HUES64 (cell line): ENCODE results near the gene COL5A2.

Source experiments
- H3K27ac ChIP-seq: 2 replicates; pipeline ENCODE4 v1.7.0; 2013; ENCODE audit warnings: low read depth, low read length, inconsistent platforms
- H3K27me3 ChIP-seq: 2 replicates; pipeline ENCODE4 v1.6.1; 2013; ENCODE audit warnings: mild to moderate bottlenecking, low read length; ENCODE audit not compliant: insufficient read depth
- H3K36me3 ChIP-seq: 2 replicates; pipeline ENCODE4 v1.6.1; 2013; ENCODE audit warnings: mild to moderate bottlenecking, low read length; ENCODE audit not compliant: insufficient read depth
- H3K4me1 ChIP-seq: 2 replicates; pipeline ENCODE4 v1.6.1; 2013; ENCODE audit warnings: mild to moderate bottlenecking, low read length, moderate library complexity; ENCODE audit not compliant: insufficient read depth
- H3K4me3 ChIP-seq: 2 replicates; pipeline ENCODE4 v1.5.1; 2013; ENCODE audit warnings: mild to moderate bottlenecking, low read length, moderate library complexity
- H3K9ac ChIP-seq: 2 replicates; pipeline ENCODE4 v1.6.1; 2013; ENCODE audit warnings: mild to moderate bottlenecking, low read depth, low read length
- H3K9me3 ChIP-seq: 2 replicates; pipeline ENCODE4 v1.6.1; 2013; ENCODE audit warnings: low read depth, low read length; ENCODE audit not compliant: insufficient read depth
- WGBS: fragments of 150-250, 120-280 bp; methylation state at CpG from one replicate; pipeline ENCODE4 v1.1.7; 2013; ENCODE audit warnings: missing lambda C conversion rate; 5-methylcytosine and 5-hydroxymethylcytosine counted together

COL5A2 gene

DNA sequence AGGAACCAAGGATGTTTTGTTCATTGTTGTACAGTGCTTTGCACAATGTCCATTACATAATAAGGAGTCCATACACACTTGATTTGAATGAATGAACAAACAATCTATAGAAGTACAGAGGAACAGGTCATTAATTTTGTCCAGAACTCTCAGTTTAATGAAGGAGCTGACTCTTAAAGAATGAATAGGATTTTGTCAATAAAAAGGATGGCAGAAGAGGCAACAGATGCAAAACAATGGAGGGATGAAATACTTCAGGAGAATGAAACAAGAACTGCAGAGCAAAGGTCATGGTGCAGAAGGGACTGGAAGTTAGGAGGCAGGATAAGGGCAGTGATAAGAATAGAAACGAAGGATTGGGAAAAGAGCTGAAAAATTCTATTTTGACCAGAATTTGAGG is 28.7 kb upstream of the COL5A2 start:
- H3K27me3 ChIP-seq: no peaks in the 10 kb centered on the region
- no peaks in the 10 kb centered on the region for H3K9me3 ChIP-seq
- H3K36me3 ChIP-seq: no peaks in the 10 kb centered on the region
- H3K4me3 ChIP-seq: no peak overlapping the region
- WGBS: 84% methylated on average over 1 of the region's 1 CpG
- no peak overlapping the region for H3K9ac ChIP-seq
- peaks cover 37% of the 10 kb centered on the region for H3K4me1 ChIP-seq
- H3K27ac ChIP-seq: no peak overlapping the region

DNA sequence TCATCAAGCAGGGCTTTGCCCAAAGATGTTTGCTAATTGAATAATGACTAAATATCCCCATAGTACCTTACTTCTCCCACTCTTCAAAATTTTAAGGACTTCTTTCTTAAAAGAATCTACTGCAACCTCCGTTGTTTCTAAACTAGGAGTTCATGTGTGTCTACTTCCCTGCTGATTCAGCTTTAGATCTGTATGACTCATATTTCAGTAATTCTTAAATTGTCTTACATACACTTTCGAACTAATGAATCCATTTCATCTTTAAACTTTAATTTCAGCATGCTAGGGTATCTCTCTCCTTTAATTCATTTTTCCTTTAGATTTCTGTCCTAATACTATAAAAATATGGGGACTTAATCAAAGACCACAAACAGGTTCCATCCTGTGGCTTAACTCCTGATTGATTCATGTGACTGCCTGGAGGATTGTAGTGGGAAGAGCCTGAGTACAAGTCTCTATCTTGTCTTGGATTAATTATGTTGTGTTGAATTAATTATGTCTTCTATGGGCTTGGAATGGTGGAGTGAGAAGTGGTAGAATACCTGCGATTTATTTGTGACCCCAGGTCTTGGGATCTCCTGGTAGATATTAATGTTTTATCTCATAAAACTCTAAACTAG is 24.9 kb upstream of the COL5A2 start:
- Histone ChIP-seq H3K36me3 (no peaks in the 10 kb centered on the region), H3K9me3 (no peaks in the 10 kb centered on the region), H3K9ac (no peak overlapping the region), H3K4me1 (peaks cover 16% of the 10 kb centered on the region), H3K27me3 (no peaks in the 10 kb centered on the region), H3K4me3 (no peak overlapping the region), H3K27ac (no peak overlapping the region)
- 84% methylated on average over 3 of the region's 3 CpGs for WGBS

DNA sequence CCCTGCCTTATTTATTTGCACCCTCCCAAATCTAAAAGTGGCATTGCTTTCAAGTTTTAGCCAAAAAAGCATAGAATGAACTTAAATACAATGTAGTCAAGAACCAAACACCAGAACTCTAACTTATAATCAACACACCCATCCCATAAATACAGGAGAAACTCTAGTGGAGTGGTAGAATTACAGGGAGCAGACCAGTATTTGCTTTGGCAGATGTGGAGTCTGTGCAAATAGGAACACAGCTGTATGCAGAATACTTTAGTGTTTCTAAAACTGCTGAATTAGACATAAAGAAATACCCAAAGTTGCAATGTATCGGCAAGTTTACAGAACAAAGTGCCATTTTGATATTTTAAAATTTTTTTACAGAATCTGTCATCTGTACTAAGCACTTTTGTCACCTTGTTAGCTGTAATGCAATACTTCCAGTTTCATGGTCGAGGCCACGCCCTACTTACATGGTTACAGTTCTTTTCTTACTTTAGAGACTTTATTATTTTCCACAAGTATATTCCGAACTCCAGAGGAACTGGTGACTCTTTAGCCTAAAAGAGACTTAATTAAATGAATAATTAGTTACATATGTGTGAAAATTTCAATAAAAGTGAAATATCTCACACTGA is 23.7 kb upstream of the COL5A2 start:
- 94% methylated on average over 4 of the region's 4 CpGs for WGBS
- H3K9ac ChIP-seq: no peak overlapping the region
- H3K36me3 ChIP-seq: no peaks in the 10 kb centered on the region
- no peak overlapping the region for H3K4me3 ChIP-seq
- no peaks in the 10 kb centered on the region for H3K27me3 ChIP-seq
- peaks cover 5% of the 10 kb centered on the region; the same call in 1 of the 2 replicates for H3K4me1 ChIP-seq
- no peak overlapping the region for H3K27ac ChIP-seq
- H3K9me3 ChIP-seq: no peaks in the 10 kb centered on the region

DNA sequence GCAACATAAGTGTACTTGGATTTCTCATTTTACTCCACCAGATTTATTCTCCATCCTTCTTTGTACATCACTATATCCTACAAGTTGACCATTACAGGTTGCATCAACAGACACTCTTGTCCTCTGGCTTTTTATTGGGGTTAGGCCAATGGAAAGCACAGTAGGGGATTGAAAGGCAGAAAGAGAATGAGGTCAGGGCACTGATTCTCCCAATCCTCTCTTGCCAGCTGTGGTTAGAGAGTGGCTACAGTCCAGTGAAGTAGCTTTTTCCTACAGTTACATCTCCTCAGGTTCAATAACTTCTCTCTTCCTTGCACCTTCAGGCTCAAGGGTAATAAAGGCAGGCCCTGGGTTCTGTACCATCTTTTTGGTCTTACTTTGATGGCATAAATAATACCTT is 20.2 kb upstream of the COL5A2 start:
- Histone ChIP-seq H3K4me3 (no peak overlapping the region), H3K27me3 (no peaks in the 10 kb centered on the region), H3K4me1 (peaks cover 3% of the 10 kb centered on the region; the same call in 1 of the 2 replicates), H3K9me3 (no peaks in the 10 kb centered on the region), H3K27ac (no peak overlapping the region), H3K36me3 (no peaks in the 10 kb centered on the region), H3K9ac (no peak overlapping the region)

DNA sequence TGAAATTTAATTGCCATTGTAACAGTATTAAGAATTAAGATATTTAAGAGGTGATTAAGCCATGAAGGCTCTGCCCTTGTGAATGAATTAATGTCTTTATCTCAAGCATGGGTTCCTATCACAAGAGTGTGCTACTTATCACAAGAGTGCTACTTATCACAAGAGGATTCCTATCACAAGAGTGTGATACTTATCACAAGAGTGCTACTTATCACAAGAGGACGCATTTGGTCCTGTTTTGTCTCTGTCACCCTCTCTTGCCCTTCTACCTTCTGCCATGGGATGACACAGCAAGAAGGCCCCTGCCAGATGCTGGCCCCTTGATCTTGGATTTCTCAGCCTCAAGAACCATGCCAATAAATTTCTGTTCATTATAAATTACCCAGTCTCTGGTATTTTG is 13.2 kb upstream of the COL5A2 start:
- no peaks in the 10 kb centered on the region for H3K36me3 ChIP-seq
- no peaks in the 10 kb centered on the region for H3K4me1 ChIP-seq
- H3K9me3 ChIP-seq: no peaks in the 10 kb centered on the region
- no peaks in the 10 kb centered on the region for H3K27me3 ChIP-seq
- H3K27ac ChIP-seq: no peak overlapping the region
- H3K4me3 ChIP-seq: no peak overlapping the region
- H3K9ac ChIP-seq: no peak overlapping the region
- WGBS: 86% methylated on average over 1 of the region's 1 CpG

DNA sequence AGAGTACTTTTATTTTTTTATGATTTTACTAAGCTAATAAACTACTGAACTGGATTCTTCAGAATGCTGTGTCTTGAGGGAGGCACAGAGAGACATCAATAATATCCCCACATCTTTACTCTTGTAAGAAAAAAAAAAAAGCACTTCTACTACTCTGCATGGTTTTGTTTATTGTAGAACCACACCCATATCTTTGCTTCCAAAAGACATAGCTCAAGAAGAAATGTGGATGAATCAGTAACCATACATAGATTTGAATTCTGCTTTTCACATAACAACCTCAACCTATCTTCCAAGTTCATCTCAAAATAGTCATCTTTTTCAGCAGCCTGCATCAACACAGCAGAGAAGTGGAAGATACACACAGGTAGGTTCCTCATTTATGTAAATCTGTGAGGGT is 12.2 kb upstream of the COL5A2 start:
- H3K4me3 ChIP-seq: no peak overlapping the region
- no peaks in the 10 kb centered on the region for H3K4me1 ChIP-seq
- no peak overlapping the region for H3K9ac ChIP-seq
- no peak overlapping the region for H3K27ac ChIP-seq
- no peaks in the 10 kb centered on the region for H3K27me3 ChIP-seq
- no peaks in the 10 kb centered on the region for H3K36me3 ChIP-seq
- H3K9me3 ChIP-seq: no peaks in the 10 kb centered on the region

DNA sequence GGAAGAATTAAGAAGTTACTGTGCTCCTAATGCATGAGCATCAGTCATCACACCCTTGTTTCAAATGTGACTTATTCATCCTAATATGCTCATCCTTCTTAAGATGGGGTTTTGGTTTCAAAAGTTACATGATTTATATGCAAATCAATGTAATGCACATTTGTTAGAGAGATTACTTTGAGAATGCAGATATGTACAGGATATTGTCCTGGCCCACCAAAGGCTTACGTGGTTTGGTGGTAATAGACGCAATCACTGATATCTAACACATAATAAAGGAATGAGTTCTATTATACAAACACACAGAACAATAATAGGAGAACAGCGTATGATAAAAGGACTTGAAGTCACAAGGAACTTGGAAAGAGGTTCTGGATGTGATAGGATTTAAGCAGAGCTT is 11.1 kb upstream of the COL5A2 start:
- Histone ChIP-seq H3K36me3 (no peaks in the 10 kb centered on the region), H3K9ac (no peak overlapping the region), H3K4me1 (no peaks in the 10 kb centered on the region), H3K27ac (no peak overlapping the region), H3K27me3 (no peaks in the 10 kb centered on the region), H3K4me3 (no peak overlapping the region), H3K9me3 (no peaks in the 10 kb centered on the region)
- WGBS: no CpG with 5 or more reads among the region's 3 CpGs

DNA sequence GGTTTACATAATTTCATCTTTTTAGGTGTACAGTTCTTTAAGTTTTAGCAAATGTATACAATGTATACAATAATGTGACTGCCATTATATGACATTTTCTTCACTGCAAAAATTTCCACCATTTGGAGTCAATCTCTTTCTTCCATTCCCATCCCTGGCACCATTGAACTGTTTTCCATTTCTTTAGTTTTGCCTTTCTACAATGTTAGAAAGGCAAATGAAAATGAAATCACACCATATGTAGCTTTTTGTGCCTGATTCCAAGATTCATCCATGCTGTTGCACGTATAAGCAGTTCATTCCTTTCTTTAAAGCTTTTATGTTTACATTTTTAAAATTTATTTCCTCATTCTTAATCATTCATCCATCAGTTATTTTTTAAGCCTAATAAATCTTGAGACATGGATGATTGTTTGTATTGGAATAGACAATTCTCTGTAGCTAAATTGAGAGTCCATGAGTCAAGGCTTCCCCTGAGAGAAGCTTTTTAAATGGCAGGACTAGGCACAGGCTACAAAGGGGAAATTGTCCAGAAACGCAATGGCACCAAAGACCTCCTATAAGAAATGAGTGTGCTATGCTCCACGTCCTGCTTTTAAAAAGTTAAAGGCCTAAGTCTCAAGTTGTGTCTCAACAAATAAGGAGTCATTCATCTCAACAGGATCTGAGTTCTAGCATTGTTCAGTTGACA is 8.7 kb upstream of the COL5A2 start:
- H3K27ac ChIP-seq: no peak overlapping the region
- H3K9ac ChIP-seq: no peak overlapping the region
- no peaks in the 10 kb centered on the region for H3K4me1 ChIP-seq
- no peak overlapping the region for H3K4me3 ChIP-seq
- WGBS: 90% methylated on average over 3 of the region's 3 CpGs
- H3K27me3 ChIP-seq: no peaks in the 10 kb centered on the region
- H3K9me3 ChIP-seq: no peaks in the 10 kb centered on the region
- no peaks in the 10 kb centered on the region for H3K36me3 ChIP-seq

DNA sequence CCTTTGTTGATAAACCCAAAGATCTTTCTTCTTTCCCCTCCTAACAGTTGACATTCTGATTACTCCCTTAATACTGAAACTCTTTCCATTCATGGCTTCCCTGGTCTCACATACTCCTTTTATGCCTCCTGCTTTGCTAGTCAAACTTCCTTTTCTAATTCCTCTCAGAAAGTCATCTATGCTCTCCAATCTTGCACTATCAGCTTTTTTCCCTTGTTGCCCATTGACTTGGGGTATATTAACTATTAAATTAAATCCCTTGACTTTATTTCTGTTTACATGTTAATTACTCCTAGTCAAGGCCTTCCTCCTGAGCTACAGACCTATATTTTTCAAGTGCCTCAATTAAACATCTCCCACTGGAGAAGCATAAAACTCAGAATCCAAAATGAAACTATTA is 3.6 kb upstream of the COL5A2 start:
- Histone ChIP-seq H3K27ac (no peak overlapping the region), H3K4me1 (peaks cover 20% of the 10 kb centered on the region), H3K9me3 (no peaks in the 10 kb centered on the region), H3K27me3 (no peaks in the 10 kb centered on the region), H3K9ac (no peak overlapping the region), H3K36me3 (no peaks in the 10 kb centered on the region), H3K4me3 (no peak overlapping the region)

DNA sequence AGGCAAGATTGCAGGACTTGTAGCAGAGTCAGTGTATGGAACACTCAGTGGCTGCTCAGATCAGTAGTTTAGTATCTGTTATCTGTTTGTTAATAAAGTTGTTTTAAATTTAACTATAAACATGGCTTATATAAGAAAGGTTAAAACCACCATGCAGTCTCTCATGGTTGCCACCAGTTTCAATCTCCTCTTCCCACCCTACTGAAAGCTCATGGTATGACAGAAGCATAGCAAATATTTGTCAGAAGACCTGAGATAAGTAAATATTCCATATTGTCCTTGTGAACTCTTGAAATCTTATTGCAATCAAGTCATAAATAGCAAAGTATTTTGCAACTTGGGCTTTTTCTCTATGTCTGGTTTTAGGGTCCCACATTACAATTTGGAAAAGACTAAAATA is 2.1 kb upstream of the COL5A2 start:
- no peak overlapping the region for H3K27ac ChIP-seq
- no peaks in the 10 kb centered on the region for H3K27me3 ChIP-seq
- no peak overlapping the region for H3K4me3 ChIP-seq
- H3K4me1 ChIP-seq: peaks cover 30% of the 10 kb centered on the region
- H3K9me3 ChIP-seq: no peaks in the 10 kb centered on the region
- H3K9ac ChIP-seq: no peak overlapping the region
- no peaks in the 10 kb centered on the region for H3K36me3 ChIP-seq

DNA sequence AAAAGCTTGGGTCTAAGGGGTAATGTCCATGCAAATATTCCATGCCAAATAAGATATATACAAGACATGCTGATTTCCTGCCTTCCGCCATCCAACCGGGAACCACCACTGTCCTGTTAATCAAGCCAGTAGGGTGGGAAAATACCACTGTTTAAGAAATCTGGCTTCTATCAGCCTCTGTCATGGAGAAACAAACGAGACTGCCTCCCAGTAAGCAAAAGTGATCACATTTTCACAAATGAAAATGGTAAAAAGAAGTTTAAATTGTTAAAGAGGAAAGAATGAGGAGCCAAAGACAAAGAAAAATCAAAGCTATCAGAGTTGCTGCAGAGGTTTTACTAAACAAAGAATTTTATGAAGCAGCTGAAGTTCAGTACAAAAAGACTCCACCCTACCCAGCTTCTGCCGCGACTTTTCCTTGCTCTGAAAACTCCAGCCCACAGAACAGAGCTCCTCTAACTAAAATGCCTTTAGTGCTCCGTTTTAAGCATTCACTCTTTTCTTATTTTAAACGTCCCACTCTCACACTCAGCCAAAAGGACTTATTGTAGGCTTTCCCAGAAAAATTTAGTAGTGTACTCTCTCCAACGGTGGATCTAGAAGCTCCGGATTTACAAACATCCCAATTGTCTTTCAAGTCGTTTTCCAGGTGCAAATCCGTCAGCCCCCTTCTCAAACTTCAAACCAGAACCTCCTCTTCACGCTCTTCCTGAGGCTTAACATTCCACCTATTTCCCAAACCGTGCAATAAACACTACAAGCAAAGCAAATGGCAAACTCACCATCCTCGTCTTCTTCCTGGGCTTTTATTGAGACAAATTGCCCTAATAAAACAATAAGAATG is 613 bp downstream of the COL5A2 start:
- H3K9ac ChIP-seq: peak overlapping the region; percentile 53

More for the DNA sequence above, 613 bp downstream of the COL5A2 start:
- H3K4me3 ChIP-seq: peak overlapping the region; percentile 53
- no peaks in the 10 kb centered on the region for H3K36me3 ChIP-seq
- peak overlapping the region; percentile 29; the same call in 1 of the 2 replicates for H3K27ac ChIP-seq
- 7% methylated on average over 13 of the region's 14 CpGs for WGBS
- H3K27me3 ChIP-seq: no peaks in the 10 kb centered on the region
- no peaks in the 10 kb centered on the region for H3K9me3 ChIP-seq
- H3K4me1 ChIP-seq: peaks cover 30% of the 10 kb centered on the region
